Sigmoid colon (tissue), 7 donors: Measurements from ENCODE around the gene IAH1. TPM values are rescaled to one million over a fixed set of nuclear protein-coding genes. Genes with fewer than 3 reads are reported as not detected.

Source experiments
- DNase-seq: peaks from one replicate; pipeline ENCODE4 v3.0.0-alpha.2; 2019
- H3K27ac ChIP-seq, 4 donors: fragments of 200-600 bp; sonication (generic); one replicate each; pipeline ENCODE4 v1.5.1; 2016 to 2019; ENCODE audit warnings: mild to moderate bottlenecking in 1 of 4
- H3K27me3 ChIP-seq, 3 donors: fragments of 200-600 bp; sonication (generic); one replicate each; pipeline ENCODE4 v1.5.1; 2019; ENCODE audit warnings: mild to moderate bottlenecking in 1 of 3
- H3K36me3 ChIP-seq, 4 donors: fragments of 200-600 bp; sonication (generic); one replicate each; pipeline ENCODE4 v1.5.1; 2016 to 2019
- H3K4me1 ChIP-seq, 4 donors: fragments of 200-600 bp; sonication (generic); one replicate each; pipeline ENCODE4 v1.5.1; 2017 to 2019
- H3K4me3 ChIP-seq, 4 donors: fragments of 200-600 bp; sonication (generic); one replicate each; pipeline ENCODE4 v1.5.1; 2017 to 2019; ENCODE audit warnings: mild to moderate bottlenecking in 2 of 4, moderate library complexity in 1 of 4
- H3K9me3 ChIP-seq, 4 donors: fragments of 200-600 bp in 3 of 4; sonication (generic) in 3 of 4; one replicate each; pipeline versions ENCODE4 v1.5.1 to v1.6.1; 2013 to 2019
- EP300 ChIP-seq, 4 donors: sonication (generic); formaldehyde crosslinking; IDR thresholded peaks; one replicate each; pipeline ENCODE4 v1.6.1; 2017; ENCODE audit warnings: antibody characterized with exemption in 4 of 4
- POLR2A ChIP-seq, 2 donors: fragments of 450-650 bp; IDR thresholded peaks; one replicate each; pipeline ENCODE4 v1.6.1; 2016; ENCODE audit warnings: antibody characterized with exemption in 2 of 2, mild to moderate bottlenecking in 2 of 2, moderate library complexity in 2 of 2
- POLR2AphosphoS5 ChIP-seq, 4 donors: sonication (generic); formaldehyde crosslinking; IDR thresholded peaks; one replicate each; pipeline ENCODE4 v1.6.1; 2017; ENCODE audit warnings: antibody characterized with exemption in 4 of 4
- WGBS, 2 donors: extraction: QIAGEN DNeasy Blood & Tissue Kit; methylation state at CpG; one replicate each; pipeline ENCODE4 v1.1.7; 2013; 5-methylcytosine and 5-hydroxymethylcytosine counted together
- intact Hi-C: fragments of 100-400 bp; cut with DNase I; formaldehyde crosslinking; loops from one replicate; pipeline ENCODE4 v1.15.1; 2023
- polyA plus RNA-seq, 3 donors: library from polyadenylated mRNA; stranded (reverse); fragments of 200-250 nt; gene quantifications; one replicate each; pipeline ENCODE4 v1.2.3, GENCODE V29; 2013
- total RNA-seq, 4 donors: library from RNA; depleted of rRNA; stranded (reverse); fragments of >200 nt; gene quantifications; one replicate each; pipeline ENCODE4 v1.1.0, GENCODE V29; 2016
- TF ChIP-seq, protein P1 (sequence below), 4 experiments: fragments of 450-650 bp in 3 of 4; fragments of 200-600 bp in 1 of 4; IDR thresholded peaks; one replicate each; pipeline ENCODE4 v1.5.1; 2016 to 2019; ENCODE audit warnings: antibody characterized with exemption in 4 of 4, mild to moderate bottlenecking in 3 of 4, moderate library complexity in 2 of 4
- donor health status: healthy with polysubstance abuse.
- donor health status: Bipolar disorder and iron deficiency.
- donor health status: healthy.

IAH1 gene
- total and polyA plus RNA-seq, 7 donors = 46.3 to 94.9 (median 73.8) TPM

DNA sequence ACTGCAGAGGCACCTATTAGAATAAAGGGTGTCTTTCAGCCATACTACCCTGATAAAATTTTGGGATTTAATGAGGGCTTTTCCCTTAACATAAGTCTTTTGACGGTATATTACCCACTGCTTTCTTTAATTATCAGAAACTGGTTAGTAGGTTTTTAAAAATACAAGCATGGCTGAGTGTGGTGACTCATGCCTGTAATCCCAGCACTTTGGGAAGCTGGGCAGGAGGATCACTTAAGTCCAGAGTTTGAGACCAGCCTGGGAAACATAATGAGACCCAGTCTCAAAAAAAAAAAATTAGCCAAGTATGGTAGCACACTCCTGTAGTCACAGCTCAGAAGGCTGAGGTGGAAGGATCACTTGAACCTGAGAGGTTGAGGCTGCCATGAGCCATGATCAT, 34.8 kb upstream of the IAH1 start:
- H3K4me1 ChIP-seq = no peaks in the 10 kb centered on the region
- intact Hi-C loops = no loop called here
- H3K4me3 ChIP-seq = no peak overlapping the region
- no peak for DNase-seq
- H3K9me3 ChIP-seq = no peaks in the 10 kb centered on the region
- no peaks in the 10 kb centered on the region for H3K27me3 ChIP-seq
- H3K27ac ChIP-seq = no peak overlapping the region
- TF ChIP-seq, protein P1, sequence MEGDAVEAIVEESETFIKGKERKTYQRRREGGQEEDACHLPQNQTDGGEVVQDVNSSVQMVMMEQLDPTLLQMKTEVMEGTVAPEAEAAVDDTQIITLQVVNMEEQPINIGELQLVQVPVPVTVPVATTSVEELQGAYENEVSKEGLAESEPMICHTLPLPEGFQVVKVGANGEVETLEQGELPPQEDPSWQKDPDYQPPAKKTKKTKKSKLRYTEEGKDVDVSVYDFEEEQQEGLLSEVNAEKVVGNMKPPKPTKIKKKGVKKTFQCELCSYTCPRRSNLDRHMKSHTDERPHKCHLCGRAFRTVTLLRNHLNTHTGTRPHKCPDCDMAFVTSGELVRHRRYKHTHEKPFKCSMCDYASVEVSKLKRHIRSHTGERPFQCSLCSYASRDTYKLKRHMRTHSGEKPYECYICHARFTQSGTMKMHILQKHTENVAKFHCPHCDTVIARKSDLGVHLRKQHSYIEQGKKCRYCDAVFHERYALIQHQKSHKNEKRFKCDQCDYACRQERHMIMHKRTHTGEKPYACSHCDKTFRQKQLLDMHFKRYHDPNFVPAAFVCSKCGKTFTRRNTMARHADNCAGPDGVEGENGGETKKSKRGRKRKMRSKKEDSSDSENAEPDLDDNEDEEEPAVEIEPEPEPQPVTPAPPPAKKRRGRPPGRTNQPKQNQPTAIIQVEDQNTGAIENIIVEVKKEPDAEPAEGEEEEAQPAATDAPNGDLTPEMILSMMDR (IDR thresholded peaks at IDR 0.05) = no peak
- H3K36me3 ChIP-seq = peaks cover 6 to 89% (median 37%) of the 10 kb centered on the region in 4 donors
- 92% methylated on average over 1 of the region's 1 CpG for WGBS, 2 donors

DNA sequence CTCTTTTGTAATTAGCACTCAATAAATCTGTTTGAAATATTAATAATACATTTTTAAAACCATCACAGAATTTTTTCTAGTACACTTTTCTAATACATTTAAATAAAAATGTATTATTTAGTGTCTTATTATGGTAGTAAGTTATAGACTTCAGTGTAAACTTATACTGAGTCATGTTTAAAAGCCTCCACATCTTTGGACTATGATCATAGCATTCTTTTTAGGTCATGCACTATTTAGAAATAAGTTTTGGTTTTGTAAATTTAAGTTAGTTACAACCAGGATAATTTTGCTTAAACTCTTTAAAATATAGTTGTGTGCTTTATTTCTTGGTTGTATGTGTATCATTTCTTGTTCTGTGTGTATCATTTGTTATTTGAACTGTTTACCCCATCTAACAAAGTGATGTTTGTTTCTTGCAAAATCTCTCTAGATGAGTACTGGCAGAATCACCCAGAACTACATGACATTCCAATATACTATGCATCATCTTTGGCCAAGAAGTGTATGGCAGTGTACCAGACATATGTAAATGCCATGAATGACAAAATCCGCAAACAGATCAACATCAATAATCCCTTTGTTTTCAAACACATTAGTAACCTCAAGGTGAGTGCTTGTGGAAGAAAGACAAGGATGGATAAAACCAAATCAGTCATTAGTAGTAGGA, 34.2 kb upstream of the IAH1 start:
- Histone ChIP-seq H3K27me3 (no peaks in the 10 kb centered on the region), H3K27ac (no peak overlapping the region), H3K4me3 (no peak overlapping the region), H3K9me3 (no peaks in the 10 kb centered on the region), H3K36me3 (peaks cover 6 to 96% (median 39%) of the 10 kb centered on the region in 4 donors), H3K4me1 (no peaks in the 10 kb centered on the region)
- TF ChIP-seq POLR2A (IDR thresholded peaks at IDR 0.05) = no peak
- no peak for TF ChIP-seq POLR2AphosphoS5 (IDR thresholded peaks at IDR 0.05)
- TF ChIP-seq, protein P1 (IDR thresholded peaks at IDR 0.05) = no peak
- no peak for TF ChIP-seq EP300 (IDR thresholded peaks at IDR 0.05)
- intact Hi-C loops = no loop called here
- no peak for DNase-seq
- WGBS, 2 donors = 83 to 92% methylated on average over 1 of the region's 1 CpG

DNA sequence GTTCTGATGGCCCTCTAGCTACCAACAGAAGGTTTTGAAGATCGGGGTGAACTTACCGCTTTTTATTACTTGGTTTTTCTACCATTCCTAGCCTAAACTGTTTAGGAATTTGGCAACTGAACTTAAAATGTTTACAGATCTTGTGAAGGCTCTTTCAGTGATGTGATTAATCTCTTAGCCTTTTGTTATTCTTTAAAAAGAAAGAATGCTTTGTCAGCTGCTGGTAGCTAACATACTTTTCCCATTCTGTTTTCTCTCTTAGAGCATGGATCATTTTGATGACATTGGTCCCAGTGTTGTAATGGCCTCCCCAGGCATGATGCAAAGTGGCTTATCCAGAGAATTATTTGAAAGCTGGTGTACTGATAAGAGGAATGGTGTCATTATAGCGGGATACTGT, 32.8 kb upstream of the IAH1 start:
- no peaks in the 10 kb centered on the region for H3K4me1 ChIP-seq
- no peak for DNase-seq
- H3K27me3 ChIP-seq = no peaks in the 10 kb centered on the region
- H3K36me3 ChIP-seq = peaks cover 6 to 94% (median 33%) of the 10 kb centered on the region in 4 donors
- WGBS, 2 donors = 52 to 68% methylated on average over 3 of the region's 3 CpGs
- no peaks in the 10 kb centered on the region for H3K9me3 ChIP-seq
- H3K27ac ChIP-seq = no peak overlapping the region
- no peak overlapping the region for H3K4me3 ChIP-seq
- intact Hi-C loops = no loop called here
- TF ChIP-seq POLR2AphosphoS5 (IDR thresholded peaks at IDR 0.05) (no peak), EP300 (IDR thresholded peaks at IDR 0.05) (no peak), POLR2A (IDR thresholded peaks at IDR 0.05) (no peak)
- TF ChIP-seq, protein P1 (IDR thresholded peaks at IDR 0.05) = no peak

DNA sequence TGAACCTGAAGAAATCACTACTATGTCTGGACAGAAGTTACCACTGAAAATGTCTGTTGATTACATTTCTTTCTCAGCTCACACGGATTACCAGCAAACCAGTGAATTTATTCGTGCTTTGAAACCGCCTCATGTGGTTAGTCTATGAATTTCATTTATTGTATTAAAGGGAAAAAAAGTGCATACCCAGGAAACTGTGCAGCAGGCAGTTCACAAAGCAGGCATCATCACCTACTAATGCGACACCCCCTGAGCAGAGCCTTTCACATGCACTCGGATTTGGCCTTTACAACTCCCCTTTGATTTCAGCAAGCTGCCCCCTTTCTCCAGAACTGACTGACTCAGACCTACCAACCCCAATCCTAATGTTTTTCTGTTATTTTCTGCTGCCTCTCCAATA, 30.8 kb upstream of the IAH1 start:
- Histone ChIP-seq H3K36me3 (peaks cover 0 to 90% (median 20%) of the 10 kb centered on the region in 4 donors), H3K27ac (no peak overlapping the region), H3K4me3 (no peak overlapping the region), H3K27me3 (no peaks in the 10 kb centered on the region), H3K9me3 (no peaks in the 10 kb centered on the region), H3K4me1 (no peaks in the 10 kb centered on the region)
- no peak for DNase-seq
- WGBS, 2 donors = 90 to 93% methylated on average over 5 of the region's 5 CpGs
- TF ChIP-seq POLR2A (IDR thresholded peaks at IDR 0.05) = no peak
- TF ChIP-seq POLR2AphosphoS5 (IDR thresholded peaks at IDR 0.05) = no peak
- TF ChIP-seq, protein P1 (IDR thresholded peaks at IDR 0.05) = no peak
- TF ChIP-seq EP300 (IDR thresholded peaks at IDR 0.05) = no peak
- intact Hi-C loops = no loop called here

DNA sequence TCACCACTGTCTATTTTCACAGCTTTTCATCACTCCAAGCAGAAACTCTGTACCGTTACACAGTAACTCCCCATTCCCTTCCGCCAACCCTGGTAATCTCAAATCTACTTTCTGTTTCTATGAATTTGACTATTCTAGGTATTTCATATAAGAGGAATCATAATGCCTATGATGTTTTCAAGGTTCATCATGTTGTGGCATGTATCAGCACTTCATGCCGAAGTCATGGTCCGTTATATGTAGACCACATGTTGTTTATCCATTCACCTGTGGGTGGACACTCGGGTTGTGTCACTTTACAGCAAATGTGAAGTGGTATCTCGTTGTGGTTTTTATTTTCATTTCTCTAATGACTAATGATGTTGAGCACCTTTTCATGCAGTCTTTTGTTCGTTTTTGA, 29.3 kb upstream of the IAH1 start:
- 85 to 88% methylated on average over 7 of the region's 7 CpGs for WGBS, 2 donors
- no peak overlapping the region for H3K27ac ChIP-seq
- H3K4me3 ChIP-seq = no peak overlapping the region
- no peaks in the 10 kb centered on the region for H3K9me3 ChIP-seq
- TF ChIP-seq POLR2A (IDR thresholded peaks at IDR 0.05) (no peak), POLR2AphosphoS5 (IDR thresholded peaks at IDR 0.05) (no peak), EP300 (IDR thresholded peaks at IDR 0.05) (no peak)
- TF ChIP-seq, protein P1 (IDR thresholded peaks at IDR 0.05) = no peak
- H3K4me1 ChIP-seq = no peaks in the 10 kb centered on the region
- no peak for DNase-seq
- no peaks in the 10 kb centered on the region for H3K27me3 ChIP-seq
- peaks cover 0 to 90% (median 20%) of the 10 kb centered on the region in 4 donors for H3K36me3 ChIP-seq
- intact Hi-C loops = no loop called here
